Parathyroid adenoma (tissue), 2 donors: ENCODE results near the gene WDR87.
"Not testable (repeated sequence)": the region's sequence is repeated elsewhere in the genome, so short reads cannot be mapped to it uniquely, and the experiment has no call there.

ENCODE experiments used
- H2AFZ ChIP-seq: fragments of 300-600 bp; sonication (generic); one replicate; pipeline ENCODE4 v1.7.0; 2017; ENCODE audit warnings: antibody characterized with exemption, mild to moderate bottlenecking
- H3K27ac ChIP-seq: fragments of 300-600 bp; sonication (generic); one replicate; pipeline ENCODE4 v1.7.0; 2017
- H3K27me3 ChIP-seq: fragments of 300-600 bp; sonication (generic); one replicate; pipeline ENCODE4 v1.7.0; 2017; ENCODE audit warnings: low read length; ENCODE audit not compliant: control insufficient read depth, insufficient read depth
- H3K36me3 ChIP-seq: fragments of 300-600 bp; sonication (generic); one replicate; pipeline ENCODE4 v1.7.0; 2017; ENCODE audit warnings: low read length; ENCODE audit not compliant: control insufficient read depth, insufficient read depth
- H3K4me1 ChIP-seq: fragments of 300-600 bp; sonication (generic); one replicate; pipeline ENCODE4 v1.7.0; 2017; ENCODE audit warnings: control low read depth
- H3K4me2 ChIP-seq: fragments of 300-600 bp; sonication (generic); one replicate; pipeline ENCODE4 v1.7.0; 2017; ENCODE audit warnings: low read length
- H3K4me3 ChIP-seq: fragments of 300-600 bp; sonication (generic); one replicate; pipeline ENCODE4 v1.7.0; 2017; ENCODE audit warnings: low read depth, low read length
- H3K79me2 ChIP-seq: fragments of 300-600 bp; sonication (generic); one replicate; pipeline ENCODE4 v1.7.0; 2017; ENCODE audit warnings: control low read depth
- H3K9ac ChIP-seq: fragments of 300-600 bp; sonication (generic); one replicate; pipeline ENCODE4 v1.7.0; 2017; ENCODE audit warnings: mild to moderate bottlenecking
- H3K9me3 ChIP-seq: fragments of 300-600 bp; sonication (generic); one replicate; pipeline ENCODE4 v1.7.0; 2017; ENCODE audit warnings: low read length; ENCODE audit not compliant: control insufficient read depth
- CTCF ChIP-seq: fragments of 300-600 bp; sonication (generic); IDR thresholded peaks from one replicate; pipeline ENCODE4 v1.7.0; 2017; ENCODE audit warnings: antibody characterized with exemption, mild to moderate bottlenecking
- donor health status: primary hyperparathyroidism.

WDR87 gene

GRCh38 chr19:37928527-37929286 lies 22.3 kb upstream of the WDR87 start:
- no peak overlapping the region for H3K27ac ChIP-seq

GRCh38 chr19:37926711-37927110 lies 20.3 kb upstream of the WDR87 start:
- Histone ChIP-seq H2AFZ (no peak overlapping the region), H3K4me2 (no peak overlapping the region), H3K4me3 (no peak overlapping the region), H3K79me2 (peaks cover 7% of the 10 kb centered on the region), H3K27me3 (no peaks in the 10 kb centered on the region), H3K4me1 (peaks cover 1% of the 10 kb centered on the region), H3K27ac (no peak overlapping the region), H3K9me3 (no peaks in the 10 kb centered on the region), H3K9ac (no peak overlapping the region), H3K36me3 (no peaks in the 10 kb centered on the region)
- TF ChIP-seq CTCF, result no peak

More at GRCh38 chr19:37928527-37929286, 22.3 kb upstream of the WDR87 start:
- H3K4me3 ChIP-seq, result no peak overlapping the region
- H2AFZ ChIP-seq, result no peak overlapping the region
- no peaks in the 10 kb centered on the region for H3K9me3 ChIP-seq
- peaks cover 20% of the 10 kb centered on the region for H3K4me1 ChIP-seq
- no peaks in the 10 kb centered on the region for H3K36me3 ChIP-seq
- H3K9ac ChIP-seq, result no peak overlapping the region
- peaks cover 4% of the 10 kb centered on the region for H3K79me2 ChIP-seq
- TF ChIP-seq CTCF, result no peak
- no peak overlapping the region for H3K4me2 ChIP-seq
- H3K27me3 ChIP-seq, result no peaks in the 10 kb centered on the region

- TF ChIP-seq CTCF, result no peak
- no peaks in the 10 kb centered on the region for H3K27me3 ChIP-seq
- no peaks in the 10 kb centered on the region for H3K36me3 ChIP-seq
- peaks cover 7% of the 10 kb centered on the region for H3K79me2 ChIP-seq
- no peak overlapping the region for H3K27ac ChIP-seq
- no peak overlapping the region for H3K4me2 ChIP-seq
- H3K4me1 ChIP-seq, result no peaks in the 10 kb centered on the region
- no peaks in the 10 kb centered on the region for H3K9me3 ChIP-seq
- H3K9ac ChIP-seq, result no peak overlapping the region
- no peak overlapping the region for H2AFZ ChIP-seq
- no peak overlapping the region for H3K4me3 ChIP-seq
These were observed 19.9 kb upstream of the WDR87 start for GRCh38 chr19:37926255-37926654.

- Histone ChIP-seq H3K4me1 (no peaks in the 10 kb centered on the region), H3K9ac (no peak overlapping the region), H3K27ac (no peak overlapping the region), H3K36me3 (no peaks in the 10 kb centered on the region), H3K9me3 (no peaks in the 10 kb centered on the region), H3K4me2 (no peak overlapping the region), H3K79me2 (peaks cover 7% of the 10 kb centered on the region), H3K27me3 (no peaks in the 10 kb centered on the region), H3K4me3 (no peak overlapping the region), H2AFZ (no peak overlapping the region)
- TF ChIP-seq CTCF, result no peak
These were observed 18.8 kb upstream of the WDR87 start for GRCh38 chr19:37925212-37925611.

GRCh38 chr19:37924573-37924972 lies 18.2 kb upstream of the WDR87 start:
- H3K9ac ChIP-seq, H3K9me3 ChIP-seq, H3K79me2 ChIP-seq, H3K4me2 ChIP-seq, H3K36me3 ChIP-seq, H3K4me3 ChIP-seq, H3K4me1 ChIP-seq, H3K27me3 ChIP-seq, H2AFZ ChIP-seq, H3K27ac ChIP-seq: not testable (repeated sequence)
